Non-pigmented ciliary epithelial cell (primary cell): ENCODE measurements around the gene DBF4.
"Not testable (repeated sequence)": the region's sequence is repeated elsewhere in the genome, so short reads cannot be mapped to it uniquely, and the experiment has no call there.

Experiments used
- DNase-seq: peaks from one replicate; pipeline ENCODE4 v3.0.0-alpha.2; 2010; ENCODE audit warnings: low read depth

The DBF4 gene, protein sequence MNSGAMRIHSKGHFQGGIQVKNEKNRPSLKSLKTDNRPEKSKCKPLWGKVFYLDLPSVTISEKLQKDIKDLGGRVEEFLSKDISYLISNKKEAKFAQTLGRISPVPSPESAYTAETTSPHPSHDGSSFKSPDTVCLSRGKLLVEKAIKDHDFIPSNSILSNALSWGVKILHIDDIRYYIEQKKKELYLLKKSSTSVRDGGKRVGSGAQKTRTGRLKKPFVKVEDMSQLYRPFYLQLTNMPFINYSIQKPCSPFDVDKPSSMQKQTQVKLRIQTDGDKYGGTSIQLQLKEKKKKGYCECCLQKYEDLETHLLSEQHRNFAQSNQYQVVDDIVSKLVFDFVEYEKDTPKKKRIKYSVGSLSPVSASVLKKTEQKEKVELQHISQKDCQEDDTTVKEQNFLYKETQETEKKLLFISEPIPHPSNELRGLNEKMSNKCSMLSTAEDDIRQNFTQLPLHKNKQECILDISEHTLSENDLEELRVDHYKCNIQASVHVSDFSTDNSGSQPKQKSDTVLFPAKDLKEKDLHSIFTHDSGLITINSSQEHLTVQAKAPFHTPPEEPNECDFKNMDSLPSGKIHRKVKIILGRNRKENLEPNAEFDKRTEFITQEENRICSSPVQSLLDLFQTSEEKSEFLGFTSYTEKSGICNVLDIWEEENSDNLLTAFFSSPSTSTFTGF

DNA sequence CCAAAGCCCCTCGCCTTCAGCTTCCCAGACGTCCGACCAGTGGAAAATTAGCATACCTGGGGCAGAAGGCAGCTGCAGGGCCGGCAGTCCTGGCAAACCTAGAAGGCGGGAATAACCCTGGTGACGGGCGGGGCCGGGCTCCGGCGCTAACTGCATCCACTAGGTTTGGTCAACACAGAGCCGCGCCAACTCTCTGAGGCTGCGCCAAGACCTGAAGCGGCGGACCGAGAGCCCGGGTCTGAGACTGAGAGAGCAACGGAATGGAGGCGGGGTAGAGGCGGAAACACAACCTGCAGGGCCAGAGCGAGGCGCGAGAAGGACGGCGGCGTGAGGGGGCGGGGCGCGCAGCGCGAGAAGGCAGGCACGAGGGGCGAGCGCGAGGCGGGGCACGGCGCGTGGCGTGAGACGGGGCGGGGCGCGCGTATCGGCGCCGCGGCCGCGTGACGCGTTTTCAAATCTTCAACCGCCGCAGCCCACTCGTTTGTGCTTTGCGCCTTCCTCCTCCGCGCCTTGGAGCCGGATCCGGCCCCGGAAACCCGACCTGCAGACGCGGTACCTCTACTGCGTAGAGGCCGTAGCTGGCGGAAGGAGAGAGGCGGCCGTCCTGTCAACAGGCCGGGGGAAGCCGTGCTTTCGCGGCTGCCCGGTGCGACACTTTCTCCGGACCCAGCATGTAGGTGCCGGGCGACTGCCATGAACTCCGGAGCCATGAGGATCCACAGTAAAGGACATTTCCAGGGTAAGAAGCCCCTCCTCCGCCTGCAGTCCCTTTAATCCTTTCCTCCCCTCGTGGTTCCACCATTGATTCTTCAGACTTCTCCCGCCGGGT lies at the start of gene DBF4, which contains the start of gene SLC25A40:
DBF4 (plus strand) TSS at position 454 of the 829 bp plus-strand sequence; CDS start at position 694, 240 bp downstream.
SLC25A40 (minus strand) TSS at position 321 of the 829 bp plus-strand sequence. CDS start 17,633 bp downstream, outside the sequence.
- DNase-seq, result peak; percentile 60

DNA sequence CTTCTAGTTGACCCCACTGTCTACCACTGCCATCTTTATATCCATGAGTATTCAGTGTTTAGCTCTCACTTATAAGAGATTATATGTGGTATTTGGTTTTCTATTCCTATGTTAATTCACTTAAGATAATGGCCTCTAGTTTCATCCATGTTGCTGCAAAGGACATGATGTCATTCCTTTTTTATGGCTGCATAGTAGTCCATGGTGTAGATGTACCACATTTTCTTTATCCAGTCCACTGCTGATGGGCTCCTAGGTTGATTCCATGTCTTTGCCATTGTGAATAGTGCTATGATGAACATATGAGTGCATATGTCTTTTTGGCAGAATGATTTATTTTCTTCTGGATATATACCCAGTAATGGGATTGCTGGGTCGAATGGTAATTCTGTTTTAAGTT lies 47.9 kb upstream of the DBF4 start:
- DNase-seq, result not testable (repeated sequence)

DNA sequence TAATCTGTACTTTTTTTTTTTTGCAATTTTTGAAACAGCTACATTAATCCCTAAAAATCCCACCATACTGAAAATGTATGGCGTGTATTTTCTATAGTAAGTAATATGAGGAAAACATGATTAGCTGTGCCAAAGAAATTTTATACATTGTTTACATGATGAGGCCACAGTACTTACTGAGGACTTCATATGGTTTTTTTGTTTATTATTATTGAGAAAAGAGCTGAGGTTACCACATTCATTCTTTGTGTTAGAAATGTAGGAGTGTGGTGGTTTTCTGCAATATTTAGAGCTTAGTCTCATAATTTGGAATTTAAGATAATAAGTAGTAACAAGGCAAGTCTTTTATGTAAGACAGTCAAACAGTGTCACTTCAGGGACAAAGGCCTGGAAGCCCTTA lies 45.2 kb upstream of the DBF4 start:
- no peak for DNase-seq

DNA sequence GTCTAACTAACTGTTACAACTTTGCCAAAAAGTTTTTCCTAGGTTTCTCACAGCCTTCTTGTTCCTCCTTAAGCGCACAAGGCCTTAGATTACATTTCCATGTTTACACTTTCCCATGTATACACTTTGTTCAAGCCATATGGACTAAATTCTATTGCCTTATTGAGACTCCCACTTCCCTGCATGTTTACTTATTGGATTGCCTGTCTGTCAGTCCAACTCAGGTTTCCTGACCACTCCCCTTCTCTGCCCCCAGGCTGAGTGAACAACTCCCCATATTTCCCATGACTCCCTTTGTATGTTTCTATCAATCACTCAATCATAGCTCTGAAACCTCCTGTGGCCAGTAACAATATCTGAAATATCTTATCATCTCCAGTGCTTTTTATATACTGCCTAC lies 43.2 kb upstream of the DBF4 start:
- no peak for DNase-seq

DNA sequence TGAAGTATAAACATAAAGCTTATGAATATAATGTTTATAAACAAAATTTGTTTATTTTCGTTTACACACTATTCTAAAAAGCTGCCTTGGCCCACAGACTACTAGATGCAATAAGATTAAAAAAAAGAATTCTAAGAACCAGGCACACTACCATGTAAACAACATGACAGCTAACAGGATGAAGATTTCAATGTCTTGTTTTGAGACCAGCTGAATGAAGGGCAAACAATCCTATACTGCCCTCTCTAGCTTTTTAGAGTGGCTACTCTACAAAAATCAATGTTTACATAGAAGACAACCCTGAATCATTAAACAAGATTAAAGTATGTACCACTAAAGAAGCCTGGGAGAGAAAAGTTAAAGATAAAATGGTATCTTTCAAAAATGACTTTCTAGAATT lies 38.7 kb upstream of the DBF4 start:
- no peak for DNase-seq

DNA sequence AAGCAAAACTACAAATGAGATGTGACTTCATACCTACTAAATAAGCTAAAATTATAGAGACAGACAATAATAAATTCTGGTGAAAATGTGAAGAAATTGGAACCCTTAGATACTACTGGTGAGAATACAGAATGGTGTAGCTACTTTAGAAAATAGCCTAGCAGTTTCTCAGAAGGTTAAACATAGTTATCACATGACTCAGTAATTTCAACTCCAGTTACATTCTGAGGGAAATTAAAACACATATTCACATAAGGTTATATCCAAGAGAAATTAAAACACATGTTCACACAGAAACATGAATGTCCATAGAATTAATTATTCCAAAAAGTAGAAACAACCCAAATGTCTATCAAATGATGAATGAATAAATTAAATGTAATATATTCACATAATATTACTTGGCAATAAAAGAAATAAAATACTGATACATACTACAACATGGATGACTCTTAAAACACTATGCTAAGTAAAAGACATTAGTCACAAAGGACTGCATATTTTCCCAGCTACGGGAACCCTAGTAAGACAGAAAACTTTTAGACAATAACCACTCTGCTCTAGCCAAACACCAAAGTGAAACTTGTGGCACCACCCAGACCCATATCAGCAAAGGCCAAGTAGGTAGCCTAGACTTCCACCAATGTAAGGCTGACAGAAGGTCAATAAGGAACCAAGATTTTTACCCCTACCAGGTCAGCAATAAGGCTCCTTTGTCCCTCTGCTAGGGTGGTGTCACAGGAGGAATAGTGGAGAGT lies 25.3 kb upstream of the DBF4 start:
- no peak for DNase-seq

DNA sequence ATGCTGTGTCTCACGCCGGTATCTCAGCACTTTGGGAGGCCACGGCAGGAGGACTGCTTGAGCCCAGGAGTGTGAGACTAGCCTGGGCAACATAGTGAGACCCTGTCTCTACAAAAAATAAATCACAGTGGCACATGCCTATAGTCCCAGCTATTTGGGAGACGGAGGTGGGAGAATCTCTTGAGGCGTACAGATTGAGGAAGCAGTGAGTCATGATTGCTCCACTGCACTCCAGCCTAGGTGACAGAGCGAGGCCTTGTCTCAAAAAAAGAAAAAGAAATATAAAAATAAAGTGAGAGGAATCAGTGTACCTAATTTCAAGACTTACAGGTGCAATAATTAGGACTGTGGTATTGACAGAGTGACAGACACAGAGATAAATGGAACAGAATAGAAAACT lies 24.0 kb upstream of the DBF4 start:
- no peak for DNase-seq

DNA sequence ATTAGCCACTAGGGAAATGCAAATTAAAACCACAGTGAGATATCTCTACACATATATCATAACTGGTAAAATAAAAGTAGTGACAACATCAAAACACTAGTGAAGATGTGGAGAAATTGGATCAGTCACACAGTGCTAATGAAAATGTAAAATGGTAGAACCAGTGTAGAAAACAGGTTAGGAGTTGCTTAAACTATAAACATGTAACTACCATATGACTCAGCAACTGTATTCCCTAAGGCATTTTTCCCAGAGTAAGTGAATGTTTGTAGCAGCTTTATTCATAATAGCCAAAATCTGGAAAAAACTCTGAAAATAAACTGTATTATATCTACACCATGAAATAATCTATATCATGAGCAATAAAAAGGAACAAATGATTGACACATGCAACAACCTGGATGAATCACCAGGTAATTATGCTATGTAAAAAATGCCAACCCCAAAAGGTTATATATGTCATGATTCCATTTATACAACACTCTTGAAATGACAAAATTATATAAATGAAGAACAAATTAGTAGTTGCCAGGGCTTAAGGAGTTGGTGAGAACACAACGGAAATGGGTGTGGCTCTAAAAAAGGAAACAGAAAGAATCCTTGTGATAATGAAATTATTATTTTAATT lies 22.9 kb upstream of the DBF4 start:
- DNase-seq, result no peak

DNA sequence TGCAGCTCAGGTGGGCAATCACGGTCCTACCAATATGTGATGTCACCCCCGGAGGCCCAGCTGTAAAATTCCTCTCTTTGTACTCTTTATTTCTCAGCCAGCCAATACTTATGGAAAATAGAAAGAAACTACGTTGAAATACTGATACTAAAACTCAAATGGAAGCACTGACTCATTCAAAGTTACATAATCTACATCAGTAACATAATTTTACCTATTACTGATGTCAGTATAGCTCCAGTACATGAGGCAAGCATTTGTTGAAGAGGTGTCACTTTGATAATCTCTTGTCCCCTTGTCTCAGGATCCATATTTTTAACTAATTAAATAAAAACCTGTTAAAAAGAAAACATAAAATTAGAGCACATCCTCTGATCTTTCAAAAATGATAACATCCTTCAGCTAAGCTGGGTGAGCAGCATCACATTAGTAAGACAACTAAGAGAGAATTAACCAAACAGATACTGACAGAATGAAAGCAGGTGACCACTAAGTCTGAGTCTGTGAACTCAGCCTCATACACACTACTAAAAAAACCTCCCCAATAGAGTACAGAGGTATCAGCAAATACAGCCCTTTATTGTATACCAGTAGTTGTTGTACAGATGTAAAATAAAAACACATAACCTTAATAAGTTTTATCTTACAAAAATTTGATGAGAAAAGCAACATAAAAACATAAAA lies 17.7 kb upstream of the DBF4 start:
- DNase-seq, result no peak

DNA sequence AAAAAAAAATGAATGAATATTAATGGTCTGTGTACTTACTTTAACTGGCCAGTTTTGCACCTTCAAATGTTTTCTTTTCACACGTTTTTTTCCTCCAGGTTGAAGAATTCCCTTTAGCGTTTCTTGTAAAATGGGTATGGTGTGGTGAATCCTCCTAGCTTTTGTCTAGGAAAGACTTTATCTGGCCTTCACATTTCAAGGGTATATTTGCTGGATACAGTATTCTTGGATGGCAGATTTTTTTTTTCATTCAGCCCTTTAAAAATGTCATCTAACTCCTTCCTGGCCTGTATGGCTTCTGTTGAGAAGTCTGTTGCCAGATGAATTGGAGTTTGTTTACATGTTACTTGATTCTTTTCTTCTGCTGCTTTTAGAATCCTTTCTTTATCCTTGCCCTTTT lies 10.2 kb upstream of the DBF4 start:
- DNase-seq, result no peak

DNA sequence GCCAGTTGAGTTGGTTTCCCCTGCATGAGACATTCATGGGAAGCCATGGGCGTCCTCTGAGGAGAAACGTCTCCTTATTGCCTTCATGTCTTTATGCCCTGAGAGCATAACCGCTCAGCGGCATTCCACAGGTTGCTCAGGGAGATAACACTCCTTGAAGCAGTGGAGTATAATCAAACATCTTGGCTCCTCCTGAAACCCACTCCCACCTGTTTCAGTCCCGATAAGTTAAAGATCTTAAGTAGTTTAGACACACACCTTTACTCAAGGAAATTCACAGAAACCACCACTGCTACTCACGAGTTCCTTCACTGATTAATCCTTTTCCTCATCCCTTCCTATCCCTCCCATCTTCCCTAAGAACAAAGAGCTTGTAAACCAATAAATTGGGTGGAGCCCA lies 9.8 kb upstream of the DBF4 start:
- DNase-seq, result not testable (repeated sequence)

DNA sequence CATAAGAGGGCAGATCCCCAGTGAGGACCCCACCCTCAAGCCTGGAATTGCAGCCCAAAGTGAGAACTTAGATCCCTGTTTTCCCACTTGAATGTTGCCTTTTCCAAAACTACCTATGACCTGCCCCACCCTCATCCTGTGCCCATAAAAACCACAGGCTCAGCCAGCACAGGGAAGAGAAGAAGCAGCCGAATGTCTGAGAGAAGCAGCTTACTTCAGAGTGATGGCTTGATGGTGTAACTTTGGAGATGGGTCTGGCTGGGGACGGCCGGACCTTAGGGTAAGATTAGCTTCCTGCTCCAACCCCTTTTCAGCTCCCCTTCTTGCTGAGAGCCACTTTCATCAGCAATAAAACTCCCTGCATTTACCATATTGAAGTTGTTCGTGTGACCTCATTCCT lies 5.8 kb upstream of the DBF4 start:
- DNase-seq, result no peak

DNA sequence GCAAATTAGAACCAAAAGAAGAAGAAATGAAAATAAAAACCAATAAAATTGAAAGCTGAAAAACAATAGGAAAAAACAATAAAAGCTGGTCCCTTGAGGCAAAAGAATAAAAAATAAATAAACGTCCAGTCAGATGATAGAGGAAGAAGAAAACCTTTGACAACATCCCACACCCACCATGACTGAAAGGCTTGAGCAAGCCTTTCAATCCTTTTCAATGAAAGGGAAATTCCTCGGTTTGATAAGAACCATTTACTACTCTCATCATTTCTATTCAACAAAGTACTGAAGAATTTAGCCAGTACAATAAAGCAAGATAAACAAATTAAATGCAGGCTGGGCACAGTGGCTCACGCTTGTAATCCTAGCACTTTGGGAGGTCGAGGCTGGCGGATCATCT lies 3.9 kb upstream of the DBF4 start:
- DNase-seq, result no peak

DNA sequence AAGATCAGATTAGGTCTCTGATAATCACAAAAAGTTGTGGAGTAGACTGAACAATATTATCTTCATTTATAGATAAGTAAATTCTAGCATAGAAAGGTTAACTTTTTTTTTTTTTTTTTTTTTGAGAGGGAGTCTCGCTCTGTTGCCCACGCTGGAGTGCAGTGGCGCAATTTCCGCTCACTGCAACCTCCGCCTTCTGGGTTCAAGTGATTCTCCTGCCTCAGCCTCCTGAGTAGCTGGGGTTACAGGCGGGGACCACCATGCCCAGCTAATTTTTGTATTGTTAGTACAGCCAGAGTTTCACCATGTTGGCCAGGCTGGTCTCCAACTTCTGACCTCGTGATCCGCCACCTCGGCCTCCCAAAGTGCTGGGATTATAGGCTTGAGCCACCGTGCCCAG lies 3.0 kb upstream of the DBF4 start:
- not testable (repeated sequence) for DNase-seq

DNA sequence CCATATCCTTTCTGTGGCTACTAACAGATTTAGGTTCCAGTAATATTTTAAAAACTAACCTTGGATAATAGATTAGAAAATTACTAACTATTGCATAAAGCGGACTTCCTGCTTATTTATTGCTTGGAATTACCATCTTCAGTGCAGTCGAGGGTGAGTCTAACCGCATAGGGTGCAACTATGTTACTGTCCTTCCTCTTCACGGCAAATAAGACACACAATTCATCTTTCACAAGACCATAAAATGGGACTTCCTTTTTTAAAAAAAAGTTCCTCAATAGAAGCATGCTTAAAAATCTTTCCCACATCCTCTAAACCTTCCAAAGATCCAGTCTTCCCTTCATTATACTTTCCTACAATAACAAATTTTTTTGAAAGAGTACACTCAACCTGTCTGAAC lies 2.2 kb upstream of the DBF4 start:
- no peak for DNase-seq

DNA sequence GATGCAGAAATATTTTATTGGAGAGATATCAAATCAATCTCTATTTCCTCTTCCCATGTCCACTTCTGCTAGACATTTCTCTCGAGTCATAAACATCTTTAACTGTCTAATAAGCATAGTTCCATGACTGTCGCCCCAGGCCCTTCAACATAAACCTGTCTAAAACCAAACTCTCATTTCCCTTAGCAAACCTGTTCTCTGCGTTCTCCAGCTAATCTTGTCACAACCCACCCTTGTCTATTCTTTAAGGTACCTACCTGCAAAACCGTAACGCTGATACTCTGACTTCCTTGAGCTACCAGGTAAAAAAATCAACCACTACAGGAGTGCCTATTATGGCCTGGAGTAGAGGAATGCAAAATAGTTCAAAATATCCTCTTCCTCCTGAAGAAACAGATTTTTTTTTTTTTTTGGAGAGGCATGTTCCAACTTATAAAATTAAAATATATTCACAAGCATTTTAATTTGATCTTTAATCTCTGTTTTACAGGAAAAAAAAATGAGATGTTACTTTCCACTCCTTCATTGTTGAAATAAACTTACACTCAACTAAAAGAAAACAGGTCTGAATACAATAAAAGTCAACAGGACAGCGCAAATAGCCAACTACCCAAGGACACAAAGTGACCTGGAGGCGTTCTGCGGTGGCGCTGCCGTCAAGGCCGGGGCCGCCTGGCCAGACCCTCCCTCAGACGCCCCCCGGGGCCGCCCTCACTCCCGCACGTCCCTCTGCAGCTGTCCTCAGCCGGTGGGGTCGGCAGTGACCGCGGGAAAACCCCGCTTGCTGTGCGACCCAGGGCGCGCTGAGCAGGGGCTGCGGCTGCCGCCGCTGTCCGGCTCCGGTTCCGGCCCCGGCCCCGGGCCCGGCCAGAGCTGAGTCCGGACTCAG lies 898 bp upstream of the DBF4 start:
- no peak for DNase-seq

DNA sequence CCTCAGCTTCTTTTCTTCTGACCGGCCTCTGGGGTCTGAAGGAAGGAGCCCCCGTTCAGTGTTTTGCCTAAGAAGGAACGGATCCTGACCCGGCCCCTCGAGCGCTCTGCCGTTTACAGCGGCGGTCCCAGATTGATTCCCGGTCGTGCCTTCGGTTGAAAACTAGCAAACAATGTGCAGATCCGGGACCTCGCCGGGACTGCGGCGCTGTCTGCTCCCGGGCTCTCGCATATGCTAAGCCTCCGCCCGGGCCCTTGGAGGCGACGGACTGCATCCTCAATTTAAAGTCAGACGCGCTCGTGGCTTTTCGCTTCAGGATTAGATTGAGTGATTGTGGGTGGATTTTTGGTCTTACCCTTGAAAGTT lies 559 bp downstream of the DBF4 start:
- DNase-seq, result no peak

DNA sequence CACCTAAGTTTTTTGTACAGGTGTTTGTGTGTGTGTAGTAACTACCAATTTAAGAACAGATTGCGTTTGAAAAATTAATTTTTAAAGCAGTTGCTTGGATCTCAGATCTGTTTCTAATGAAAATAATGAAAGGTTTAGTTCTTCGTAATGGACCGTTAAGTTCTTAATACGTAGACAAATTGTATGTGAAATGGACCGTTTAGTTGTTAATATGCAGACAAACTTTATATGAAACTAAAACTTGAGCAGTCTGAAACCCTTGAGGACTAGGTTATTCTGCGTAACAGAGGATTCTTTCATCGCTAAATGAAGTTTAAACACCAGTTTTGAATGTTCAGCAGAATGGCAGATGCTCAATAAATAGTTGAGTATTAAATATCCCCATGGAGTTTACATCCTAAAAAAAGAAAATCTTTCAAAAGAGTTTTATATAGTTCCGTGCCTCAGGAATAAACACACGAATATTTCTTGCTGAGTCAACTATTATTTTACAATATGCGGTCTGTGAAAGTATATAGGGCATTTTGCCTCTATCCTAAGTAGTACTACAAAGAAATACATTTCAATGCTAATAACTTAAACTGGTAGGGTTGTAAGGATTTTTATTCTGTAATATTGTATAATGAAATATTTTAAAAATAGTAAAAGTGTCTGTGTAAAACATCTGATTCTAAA lies 1.2 kb downstream of the DBF4 start:
- DNase-seq, result no peak

DNA sequence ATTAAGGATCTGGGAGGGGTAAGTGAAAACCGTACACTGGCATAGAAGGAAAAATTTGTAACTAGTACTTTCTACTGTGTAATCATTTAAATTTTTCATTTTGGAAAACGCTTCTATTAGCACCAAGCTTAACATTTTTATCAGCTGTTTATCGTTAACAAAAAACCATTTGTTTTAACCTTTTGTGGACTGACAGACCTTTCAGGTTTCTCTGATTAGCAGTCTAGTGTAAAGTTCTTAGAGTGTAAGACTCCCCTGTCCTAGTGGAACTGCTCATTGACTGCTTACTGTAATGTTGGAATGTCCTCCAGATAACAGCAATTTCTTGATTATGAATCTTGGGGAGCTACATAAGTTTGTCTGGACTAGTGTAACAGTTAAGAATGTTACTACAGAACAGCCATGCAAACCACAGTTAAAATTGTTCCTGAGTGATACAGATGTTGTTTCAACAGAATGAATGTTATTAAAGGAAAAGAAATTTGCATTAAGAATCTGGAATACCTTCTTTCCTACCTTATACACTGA lies 2.0 kb downstream of the DBF4 start:
- no peak for DNase-seq
